Measurements from ENCODE around the gene RBM8A.

RBM8A gene

GRCh38 chr1:145916745-145917144 lies 10.5 kb downstream of the RBM8A start:
- DNase-seq (ENCODE audit: low read depth), result no peak

- no peak for DNase-seq (ENCODE audit: low read depth)
Measured at GRCh38 chr1:145912128-145912641, 15.1 kb downstream of the RBM8A start.

DNA sequence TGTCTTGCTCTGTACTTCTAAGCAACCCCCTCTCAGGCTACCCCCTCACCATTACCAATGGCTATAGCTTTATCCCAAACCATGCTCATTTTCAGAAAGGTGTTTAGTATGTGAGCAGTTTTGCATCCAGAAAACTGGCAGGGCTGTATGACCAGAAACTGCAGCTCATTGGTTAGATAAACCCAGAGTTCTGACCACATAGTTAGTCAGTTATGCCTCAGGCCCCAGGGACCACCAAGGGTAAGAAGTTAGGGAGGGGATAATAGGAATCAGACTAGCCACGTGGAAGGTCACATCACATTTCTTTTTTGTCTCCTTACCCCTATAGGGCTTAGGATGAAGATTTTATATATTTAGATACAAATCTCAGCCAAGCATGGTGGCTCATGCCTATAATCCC lies 18.6 kb downstream of the RBM8A start:
- DNase-seq (ENCODE audit: low read depth), result no peak

- no peak for DNase-seq (ENCODE audit: low read depth)
Measured at GRCh38 chr1:145906954-145907753, 20.1 kb downstream of the RBM8A start.

- DNase-seq (ENCODE audit: low read depth), result no peak
Measured at GRCh38 chr1:145901312-145902021, 25.8 kb downstream of the RBM8A start.

DNA sequence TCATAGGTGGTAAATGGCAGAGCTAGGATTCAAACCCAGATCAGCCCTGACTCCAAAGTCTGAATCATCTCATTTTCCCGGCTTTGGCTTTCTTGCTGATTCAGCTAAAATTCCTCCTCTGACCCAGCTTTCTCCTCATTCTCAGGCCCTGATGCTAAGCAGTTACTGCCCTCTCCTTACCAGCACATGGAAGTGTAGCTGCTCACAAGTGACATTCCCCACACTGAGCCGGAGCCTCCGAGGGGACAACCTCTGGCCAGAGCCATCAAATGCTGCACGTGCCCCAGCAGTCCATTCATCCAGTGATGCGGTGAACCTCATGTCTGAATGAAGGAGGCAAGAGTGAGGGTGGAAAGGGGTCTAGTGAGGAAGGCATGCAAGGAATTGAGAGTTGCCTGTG lies 28.5 kb downstream of the RBM8A start:
- DNase-seq (ENCODE audit: low read depth), result no peak

DNA sequence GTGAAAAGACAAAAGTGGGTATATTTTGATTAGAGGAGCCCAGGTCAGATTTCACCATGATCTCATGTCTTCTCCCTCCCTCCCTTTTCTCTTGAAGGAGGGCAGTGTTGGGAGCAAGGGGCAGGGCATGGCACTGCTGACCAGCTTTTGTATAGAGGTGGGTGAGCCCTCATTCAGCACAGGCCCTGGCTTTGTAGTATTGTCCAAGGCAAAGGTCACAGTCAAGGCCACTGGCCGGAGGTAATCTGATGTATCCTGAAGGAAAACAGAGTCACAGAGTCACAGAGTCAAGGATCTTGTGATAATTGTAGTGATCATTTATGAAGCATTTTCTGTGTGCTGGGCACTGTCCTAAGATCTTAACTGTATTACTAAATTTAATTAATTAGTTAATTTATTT lies 29.3 kb downstream of the RBM8A start:
- DNase-seq (ENCODE audit: low read depth), result no peak

DNA sequence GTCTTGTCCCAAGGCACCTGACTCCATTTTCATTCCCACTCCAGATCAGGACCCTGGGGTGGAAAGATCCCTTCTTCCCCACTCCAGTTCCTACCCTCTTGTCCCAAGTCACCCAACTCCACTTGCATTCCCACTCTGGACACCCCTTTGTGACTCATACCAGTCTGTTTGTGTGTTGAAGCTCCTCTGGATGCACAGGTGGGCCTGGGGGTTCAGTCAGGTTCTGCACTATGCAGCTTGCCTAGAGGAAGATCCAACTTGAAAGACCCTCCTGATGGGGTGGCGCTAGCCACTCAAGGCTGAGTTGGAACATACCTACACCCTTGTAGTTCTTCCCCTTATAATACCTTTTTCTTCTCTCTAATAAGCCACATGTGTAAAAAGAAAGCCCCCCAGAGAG lies 31.8 kb downstream of the RBM8A start:
- no peak for DNase-seq (ENCODE audit: low read depth)

- no peak for DNase-seq (ENCODE audit: low read depth)
Measured at GRCh38 chr1:145893306-145894055, 33.8 kb downstream of the RBM8A start.

DNA sequence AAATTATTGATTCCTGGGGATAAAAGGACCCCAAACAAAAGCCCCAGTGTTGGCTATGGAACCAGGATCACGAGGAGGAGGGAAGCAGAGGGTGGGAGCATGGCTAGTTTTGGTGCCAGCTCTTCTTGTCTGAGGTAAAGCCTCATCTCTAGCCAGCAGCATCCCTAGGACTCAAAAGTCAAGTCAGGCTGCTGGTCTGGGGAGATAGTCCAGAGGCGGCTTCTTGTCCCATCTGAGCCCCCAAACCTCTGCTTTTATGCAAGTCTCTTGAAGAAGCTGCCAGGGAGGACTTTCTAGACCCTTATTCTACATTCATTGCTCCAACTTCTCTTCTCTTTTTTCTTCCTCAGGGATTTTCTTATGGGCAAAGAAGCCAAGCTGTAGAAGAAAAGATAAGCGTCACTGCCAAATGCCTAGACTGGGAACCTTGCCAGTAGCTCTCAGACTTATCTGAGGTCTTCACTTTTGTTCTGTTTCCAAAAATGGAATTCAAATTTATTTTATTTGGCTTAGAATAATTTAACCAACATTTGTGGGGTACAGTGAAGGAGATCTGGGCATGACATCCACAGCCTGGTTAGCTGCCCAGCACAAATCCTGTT lies 34.7 kb downstream of the RBM8A start:
- DNase-seq (ENCODE audit: low read depth), result no peak

DNA sequence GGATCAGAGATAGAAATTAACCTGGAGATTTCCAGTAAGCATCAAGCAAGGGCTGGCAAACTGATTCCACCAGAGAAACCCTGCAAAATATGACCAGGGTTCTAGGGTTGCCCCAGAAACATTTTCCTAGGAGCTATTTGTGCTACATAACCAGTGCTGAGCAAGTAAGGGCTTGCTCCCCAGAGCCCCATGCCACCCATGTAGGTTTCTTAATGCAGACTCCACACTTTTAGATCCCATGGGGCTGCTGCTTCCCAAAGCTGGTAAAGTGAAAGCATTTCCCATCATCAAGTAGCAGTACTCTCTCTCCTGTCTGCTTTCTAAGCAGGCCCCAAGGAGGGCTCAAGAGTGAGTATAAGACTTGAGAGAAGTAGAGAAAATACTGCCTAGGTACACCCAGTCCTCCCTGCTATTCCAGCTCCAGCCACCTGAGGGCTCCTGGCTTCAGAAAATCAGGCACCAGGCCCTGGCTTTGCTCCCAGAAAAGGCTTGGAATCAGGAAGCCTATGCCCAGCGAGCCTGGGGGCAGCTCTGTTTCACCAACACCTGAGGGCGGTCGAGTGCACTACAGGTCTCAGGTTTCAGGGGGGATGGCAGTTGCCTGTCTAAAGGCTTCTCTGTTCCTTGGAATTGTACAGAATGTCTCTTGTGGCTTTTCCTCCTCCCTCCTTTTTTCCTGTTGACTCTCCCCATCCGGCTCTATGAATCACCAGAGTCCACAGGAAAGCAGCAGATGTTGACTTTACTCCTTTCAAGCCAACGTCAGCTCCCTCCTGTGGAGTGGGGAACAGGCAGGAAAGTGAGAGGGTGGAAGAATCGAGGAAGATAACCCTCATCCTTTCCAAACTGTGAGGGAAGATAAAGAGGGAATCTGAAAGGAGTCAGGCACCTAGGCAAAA lies 35.4 kb downstream of the RBM8A start:
- DNase-seq (ENCODE audit: low read depth), result peak; percentile 21

DNA sequence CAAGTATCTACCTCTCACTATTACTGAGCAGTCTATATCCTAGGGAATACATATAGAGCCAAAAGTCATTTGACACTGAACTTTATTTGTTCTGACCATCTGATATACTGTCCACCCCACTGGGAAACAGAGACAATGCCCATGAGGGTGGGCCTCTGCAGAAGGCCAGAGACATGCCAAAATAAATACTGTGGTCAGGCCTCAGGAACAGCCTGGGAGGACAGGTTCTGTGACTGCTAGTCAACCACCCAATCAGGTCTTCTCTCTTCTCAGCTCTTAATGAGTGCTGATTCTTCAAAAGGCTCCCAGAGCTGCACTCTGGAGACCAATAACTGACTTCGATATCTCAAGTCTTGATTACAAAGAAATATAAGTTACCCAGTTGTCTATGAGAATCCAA lies 36.1 kb downstream of the RBM8A start:
- no peak for DNase-seq (ENCODE audit: low read depth)

GRCh38 chr1:145889722-145890121 lies 37.6 kb downstream of the RBM8A start:
- no peak for DNase-seq (ENCODE audit: low read depth)

DNA sequence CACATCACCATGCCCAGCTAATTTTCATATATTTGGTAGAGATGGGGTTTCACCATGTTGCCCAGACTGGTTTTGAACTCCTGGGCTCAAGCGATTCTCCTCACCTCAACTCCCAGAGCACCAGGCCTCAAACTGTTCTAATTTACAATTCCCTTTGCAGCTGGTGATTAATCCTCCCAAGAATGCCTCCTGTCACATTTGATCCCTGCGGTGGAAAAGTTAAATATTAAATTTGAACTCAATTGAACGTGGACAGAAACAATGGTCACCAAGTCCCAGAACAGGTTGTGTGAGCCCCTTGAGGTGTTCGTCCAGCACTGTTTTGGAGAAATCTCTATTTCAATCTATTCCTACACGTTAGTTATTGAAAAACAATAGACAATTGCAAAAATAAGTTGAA lies 39.7 kb downstream of the RBM8A start:
- no peak for DNase-seq (ENCODE audit: low read depth)

DNA sequence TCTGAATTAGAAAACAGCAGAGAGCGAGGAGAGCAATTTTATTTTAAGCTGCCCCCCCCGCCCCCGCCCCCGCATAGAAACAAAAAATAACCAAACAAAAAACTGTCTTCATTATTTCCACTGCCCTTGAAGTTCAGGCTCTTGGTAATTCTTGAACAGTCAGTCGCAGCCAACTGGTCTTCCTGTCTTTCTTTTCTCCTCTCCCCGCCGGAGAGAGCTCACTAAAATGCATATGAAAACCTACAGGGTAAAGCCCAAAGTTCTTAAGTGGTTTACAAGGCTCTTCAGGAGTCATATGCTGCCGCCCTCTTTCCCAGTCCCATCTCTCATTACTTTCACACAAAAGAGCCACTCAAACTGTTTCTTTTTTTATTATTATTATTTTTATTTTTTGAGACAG lies 40.5 kb downstream of the RBM8A start:
- no peak for DNase-seq (ENCODE audit: low read depth)

DNA sequence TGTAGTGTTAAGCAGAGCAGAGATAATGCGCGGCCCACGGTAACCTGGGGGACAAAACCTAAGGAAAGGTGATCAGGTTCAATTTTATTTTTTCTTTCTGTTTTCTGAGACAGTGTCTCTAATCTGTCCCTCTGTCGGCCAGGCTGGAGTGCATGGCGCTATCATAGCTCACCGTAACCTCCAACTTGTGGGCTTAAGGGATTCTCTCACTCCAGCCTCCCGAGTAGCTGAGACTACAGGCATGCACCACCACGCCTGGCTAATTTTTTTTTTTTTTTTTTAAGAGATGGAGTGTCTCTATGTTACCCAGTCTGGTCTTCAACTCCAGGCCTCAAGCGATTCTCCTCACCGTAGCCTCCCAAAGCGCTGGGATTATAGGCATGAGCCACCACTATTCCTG lies 40.9 kb downstream of the RBM8A start:
- no peak for DNase-seq (ENCODE audit: low read depth)

GRCh38 chr1:145885738-145886287 lies 41.5 kb downstream of the RBM8A start, which contains the start of gene ANKRD35:
TSS of gene ANKRD35 (minus strand) at chr1:145885866. CDS start at chr1:145885758, 108 bp downstream.
- peak; percentile 85 for DNase-seq (ENCODE audit: low read depth)

GRCh38 chr1:145884675-145885074 lies 42.6 kb downstream of the RBM8A start:
- no peak for DNase-seq (ENCODE audit: low read depth)

GRCh38 chr1:145879775-145880174 lies 47.5 kb downstream of the RBM8A start:
- no peak for DNase-seq (ENCODE audit: low read depth)

- DNase-seq (ENCODE audit: low read depth), result no peak
Measured at GRCh38 chr1:145878724-145879123, 48.6 kb downstream of the RBM8A start.

Measured in activated T-cell treated with anti-CD3 and anti-CD28 coated beads for 48 hours (primary cell).